Keratinocyte (primary cell): ENCODE data around the gene GIT2. TPM values are rescaled to one million over a fixed set of nuclear protein-coding genes. Genes with fewer than 3 reads are reported as not detected.

ENCODE experiments used
- DNase-seq: peaks from one replicate; pipeline ENCODE4 v3.0.0-alpha.2; 2011; ENCODE audit warnings: low read depth, missing footprints, low spot score
- FAIRE-seq: peaks from 2 replicates; lab custom pipeline; 2011; peaks lifted over from hg19 to GRCh38; lab: Jason Lieb, UNC
- H2AFZ ChIP-seq: 2 replicates; pipeline ENCODE4 v1.6.0; 2012; ENCODE audit warnings: low read length, control low read depth, inconsistent platforms; ENCODE audit not compliant: control insufficient read depth
- H3K27ac ChIP-seq: 2 replicates; pipeline ENCODE4 v1.5.1; 2011; ENCODE audit warnings: low read length; ENCODE audit not compliant: control insufficient read depth, insufficient read depth
- H3K27me3 ChIP-seq: 3 replicates; pipeline ENCODE4 v1.6.0; 2011; ENCODE audit warnings: low read length; ENCODE audit not compliant: control insufficient read depth, insufficient read depth; ENCODE audit errors: extremely low read depth
- H3K36me3 ChIP-seq, 2 experiments: 2 replicates in 1 of 2; 3 replicates in 1 of 2; pipeline ENCODE4 v1.5.1; 2011; ENCODE audit warnings: low read length in 2 of 2, mild to moderate bottlenecking in 1 of 2; ENCODE audit not compliant: control insufficient read depth in 2 of 2, insufficient read depth in 2 of 2; ENCODE audit errors: extremely low read depth in 1 of 2
- H3K4me1 ChIP-seq: 3 replicates; pipeline ENCODE4 v1.5.1; 2011; ENCODE audit warnings: low read length; ENCODE audit not compliant: control insufficient read depth, insufficient read depth; ENCODE audit errors: extremely low read depth
- H3K4me2 ChIP-seq: 3 replicates; pipeline ENCODE4 v1.6.0; 2011; ENCODE audit warnings: low read depth, low read length; ENCODE audit not compliant: control insufficient read depth, insufficient read depth; ENCODE audit errors: extremely low read depth
- H3K4me3 ChIP-seq, 3 experiments: fragments of 200-600 bp in 1 of 3; sonication (generic) in 1 of 3; 2 replicates in 2 of 3; 3 replicates in 1 of 3; pipeline ENCODE4 v1.5.1; 2011 to 2016; ENCODE audit warnings: low read length in 3 of 3, mild to moderate bottlenecking in 3 of 3, control low read depth in 2 of 3, inconsistent platforms in 1 of 3, low read depth in 1 of 3, mixed read lengths in 1 of 3, mixed run types in 1 of 3, moderate library complexity in 1 of 3; ENCODE audit not compliant: control insufficient read depth in 2 of 3, insufficient read depth in 2 of 3; ENCODE audit errors: extremely low read depth in 1 of 3
- H3K79me2 ChIP-seq: 2 replicates; pipeline ENCODE4 v1.6.0; 2012; ENCODE audit warnings: low read length; ENCODE audit not compliant: control insufficient read depth, insufficient read depth
- H3K9ac ChIP-seq: 3 replicates; pipeline ENCODE4 v1.6.0; 2011; ENCODE audit warnings: low read length; ENCODE audit not compliant: control insufficient read depth, insufficient read depth; ENCODE audit errors: extremely low read depth
- H3K9me1 ChIP-seq: 3 replicates; pipeline ENCODE4 v1.6.0; 2011; ENCODE audit warnings: low read length; ENCODE audit not compliant: control insufficient read depth, insufficient read depth; ENCODE audit errors: extremely low read depth
- H3K9me3 ChIP-seq: 2 replicates; pipeline ENCODE4 v1.5.1; 2012; ENCODE audit warnings: low read depth, low read length; ENCODE audit not compliant: control insufficient read depth
- H4K20me1 ChIP-seq: 3 replicates; pipeline ENCODE4 v1.6.0; 2011; ENCODE audit warnings: low read length; ENCODE audit not compliant: control insufficient read depth, insufficient read depth; ENCODE audit errors: extremely low read depth
- CTCF ChIP-seq, 3 experiments: IDR thresholded peaks in 1 of 3; conservative IDR thresholded peaks in 1 of 3; optimal IDR thresholded peaks in 1 of 3; 2 replicates in 2 of 3; 3 replicates in 1 of 3; pipeline versions ENCODE3 to v1.5.1; 2011; ENCODE audit warnings: low read length in 3 of 3, mild to moderate bottlenecking in 3 of 3, moderate library complexity in 2 of 3, control low read depth in 1 of 3, inconsistent platforms in 1 of 3; ENCODE audit not compliant: insufficient read depth in 2 of 3; ENCODE audit errors: extremely low read depth in 1 of 3
- EZH2 ChIP-seq: IDR thresholded peaks from one replicate; pipeline ENCODE4 v1.6.1; 2012; ENCODE audit warnings: inconsistent platforms, mild to moderate bottlenecking, low read length, moderate library complexity
- dilution Hi-C: fragments of 300-500 bp; cut with MboI; formaldehyde crosslinking; loops from one replicate; pipeline ENCODE4 v1.7.0; 2020; ENCODE audit warnings: low sequenced_read_pairs; ENCODE audit not compliant: extremely low pct_ligation_motif_present
- polyA plus RNA-seq, 5 experiments: library from polyadenylated mRNA; depleted of rRNA in 3 of 5; stranded (reverse) in 3 of 5; stranded (forward) in 1 of 5; unstranded in 1 of 5; fragments of >200 nt; gene quantifications; 1 replicate in 1 of 5; 2 replicates in 3 of 5; 3 replicates in 1 of 5; pipeline versions ENCODE4 v1.2.1 to v1.2.3, GENCODE V29; 2011 to 2012; ENCODE audit warnings: missing spikeins in 2 of 5, low read depth in 1 of 5, low replicate concordance in 1 of 5

The GIT2 gene
- polyA plus RNA-seq, 1 donor (not counting 4 experiments of a cell fraction or from before 2014, with no cell fraction given): 25.9 TPM

DNA sequence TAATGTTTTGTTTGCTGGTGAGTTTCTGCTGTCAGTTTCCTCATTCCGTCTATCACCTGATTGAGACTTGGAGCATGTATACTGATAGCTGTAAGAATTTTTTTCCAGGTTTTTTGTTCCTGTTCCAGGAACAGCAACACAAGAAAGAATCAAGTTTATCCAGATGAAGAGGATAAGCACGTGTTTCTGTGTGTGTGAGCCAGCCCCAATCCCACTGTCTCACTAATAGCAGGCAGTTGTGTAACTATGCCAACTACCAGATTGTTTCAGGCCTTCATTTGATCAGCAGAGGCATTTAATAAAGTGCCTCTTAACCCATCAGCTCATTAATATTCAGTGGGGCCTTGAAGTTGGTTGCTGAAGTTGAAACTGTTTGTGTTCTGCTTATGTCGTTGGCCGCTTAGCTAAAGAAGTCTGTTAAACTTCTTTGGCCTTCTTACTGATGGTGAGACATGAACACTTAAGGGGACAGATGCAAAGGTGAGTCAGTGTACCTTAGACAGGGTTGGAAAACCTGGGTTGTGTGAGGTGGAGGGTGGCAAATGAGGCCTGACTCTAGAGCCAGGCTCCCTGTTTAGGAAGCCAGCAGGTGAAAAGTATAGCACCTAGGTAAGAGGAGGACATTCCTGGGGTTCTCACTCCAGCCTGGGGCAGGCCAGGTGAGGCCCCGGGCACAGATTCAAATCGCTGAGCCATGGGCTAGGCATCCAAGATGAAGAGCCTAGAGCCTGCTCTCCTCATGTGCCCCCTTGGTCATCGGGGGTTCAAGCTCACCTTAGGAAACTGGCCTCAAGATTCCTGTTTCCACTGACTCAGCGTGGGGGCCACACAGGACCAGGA is 6.7 kb upstream of the GIT2 start:
- Histone ChIP-seq H3K9me1 (no peaks in the 10 kb centered on the region), H3K36me3 (peaks cover 0 to 4% of the 10 kb centered on the region in 2 experiments), H3K9ac (peak overlapping the region; percentile 61), H3K79me2 (peaks cover 54% of the 10 kb centered on the region), H4K20me1 (no peaks in the 10 kb centered on the region), H3K27ac (peak overlapping the region; percentile 88), H2AFZ (no peak overlapping the region), H3K4me1 (peaks cover 29% of the 10 kb centered on the region), H3K4me3 (peak overlapping the region in 1 of 3 experiments; percentile 29), H3K4me2 (peak overlapping the region; percentile 85), H3K9me3 (no peaks in the 10 kb centered on the region), H3K27me3 (no peaks in the 10 kb centered on the region)
- DNase-seq: no peak
- dilution Hi-C loops: no loop called here
- peak; percentile 41 for FAIRE-seq
- TF ChIP-seq CTCF (optimal IDR thresholded peaks at IDR 0.05 in 1 of 3, IDR thresholded peaks at IDR 0.05 in 1 of 3, conservative IDR thresholded peaks at IDR 0.05 in 1 of 3; ENCODE audit: extremely low read depth in 1 of 3, insufficient read depth in 2 of 3, low read length in 3 of 3): no peak

DNA sequence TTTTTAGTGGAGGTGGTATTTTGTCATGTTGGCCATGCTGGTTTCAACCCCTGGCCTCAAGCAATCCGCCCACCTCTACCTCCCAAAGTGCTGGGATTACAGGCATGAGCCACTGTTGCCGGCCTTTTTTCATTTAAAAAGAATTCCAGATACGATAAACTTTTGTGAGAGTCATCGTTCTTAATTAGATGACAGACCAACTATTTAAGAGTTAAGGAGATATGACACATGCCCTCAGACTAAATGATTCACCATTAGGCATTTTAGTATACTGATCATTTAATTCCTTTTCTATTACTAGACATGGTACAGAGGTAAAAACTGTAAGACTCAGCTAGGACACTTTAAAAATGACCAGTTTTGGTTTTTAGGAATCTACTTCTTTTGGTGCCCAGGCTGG is 5.4 kb upstream of the GIT2 start:
- TF ChIP-seq EZH2 (no peak), CTCF (optimal IDR thresholded peaks at IDR 0.05 in 1 of 3, IDR thresholded peaks at IDR 0.05 in 1 of 3, conservative IDR thresholded peaks at IDR 0.05 in 1 of 3; ENCODE audit: extremely low read depth in 1 of 3, insufficient read depth in 2 of 3, low read length in 3 of 3) (no peak)
- Histone ChIP-seq H3K9me3 (no peaks in the 10 kb centered on the region), H3K4me3 (peak overlapping the region; percentile 8 to 47 (median 43)), H3K27ac (peak overlapping the region; percentile 88), H3K4me2 (peak overlapping the region; percentile 85), H3K79me2 (peaks cover 44% of the 10 kb centered on the region), H3K9ac (peak overlapping the region; percentile 61), H3K27me3 (no peaks in the 10 kb centered on the region), H2AFZ (no peak overlapping the region), H3K4me1 (peaks cover 29% of the 10 kb centered on the region), H3K36me3 (peaks cover 0 to 4% of the 10 kb centered on the region in 2 experiments), H3K9me1 (no peaks in the 10 kb centered on the region), H4K20me1 (no peaks in the 10 kb centered on the region)
- dilution Hi-C loops: no loop called here
- DNase-seq (no peak), FAIRE-seq (no peak)
